Ishikawa (cell line): ENCODE measurements around the gene ASIC2.

Experiments used
- EP300 ChIP-seq: IDR thresholded peaks from 2 replicates; pipeline ENCODE4 v1.6.1; 2012; ENCODE audit warnings: borderline replicate concordance
- RAD21 ChIP-seq: IDR thresholded peaks from 2 replicates; pipeline ENCODE4 v1.6.1; 2012; ENCODE audit warnings: low read depth

- TF ChIP-seq EP300 (no peak), RAD21 (no peak)
These were observed 4.5 kb upstream of the ASIC2 start for GRCh38 chr17:33297643-33298042.
